ENCODE results near the gene AAK1.

GRCh38 chr2:69509011-69509749 lies 134.4 kb downstream of the AAK1 start:
- TF ChIP-seq CTCF (IDR thresholded peaks at IDR 0.05): no peak
- no peak for TF ChIP-seq EZH2phosphoT487 (IDR thresholded peaks at IDR 0.05; ENCODE audit: borderline replicate concordance, low read depth)
- TF ChIP-seq USF2 (IDR thresholded peaks at IDR 0.05; ENCODE audit: borderline replicate concordance, low read depth, low read length): no peak
- no peak for TF ChIP-seq FOXJ3 (CRISPR knock-in tag; IDR thresholded peaks at IDR 0.05)
- TF ChIP-seq YY1 (IDR thresholded peaks at IDR 0.05; ENCODE audit: low read depth): no peak
- TF ChIP-seq POLR2AphosphoS5 (IDR thresholded peaks at IDR 0.05; ENCODE audit: low read depth, low read length): no peak
- no peak for TF ChIP-seq SMC3 (IDR thresholded peaks at IDR 0.05; ENCODE audit: low read depth, low read length)
- no peak for TF ChIP-seq REST (IDR thresholded peaks at IDR 0.05; ENCODE audit: low read depth, low read length)
- TF ChIP-seq EP300 (IDR thresholded peaks at IDR 0.05; ENCODE audit: borderline replicate concordance in 1 of 2, low read depth in 1 of 2, low read length in 1 of 2): no peak
- TF ChIP-seq TEAD4 (IDR thresholded peaks at IDR 0.05; ENCODE audit: borderline replicate concordance, insufficient read depth): no peak
- no peak for TF ChIP-seq RAD21 (IDR thresholded peaks at IDR 0.05; ENCODE audit: low read length)
- TF ChIP-seq MXI1 (IDR thresholded peaks at IDR 0.05; ENCODE audit: low read depth, low read length): no peak
- no peak for TF ChIP-seq SIN3A (IDR thresholded peaks at IDR 0.05; ENCODE audit: borderline replicate concordance, low read depth, low read length)
- no peak for TF ChIP-seq RCOR1 (IDR thresholded peaks at IDR 0.05; ENCODE audit: low read length)
